HG03139 (cell line): ENCODE results near the gene MINDY1.

Source experiments
- ATAC-seq: cut with Tn5 transposase; IDR thresholded peaks from one replicate; pipeline ENCODE4 v1.9.1; 2021; ENCODE audit not compliant: unreplicated experiment

The MINDY1 gene, protein sequence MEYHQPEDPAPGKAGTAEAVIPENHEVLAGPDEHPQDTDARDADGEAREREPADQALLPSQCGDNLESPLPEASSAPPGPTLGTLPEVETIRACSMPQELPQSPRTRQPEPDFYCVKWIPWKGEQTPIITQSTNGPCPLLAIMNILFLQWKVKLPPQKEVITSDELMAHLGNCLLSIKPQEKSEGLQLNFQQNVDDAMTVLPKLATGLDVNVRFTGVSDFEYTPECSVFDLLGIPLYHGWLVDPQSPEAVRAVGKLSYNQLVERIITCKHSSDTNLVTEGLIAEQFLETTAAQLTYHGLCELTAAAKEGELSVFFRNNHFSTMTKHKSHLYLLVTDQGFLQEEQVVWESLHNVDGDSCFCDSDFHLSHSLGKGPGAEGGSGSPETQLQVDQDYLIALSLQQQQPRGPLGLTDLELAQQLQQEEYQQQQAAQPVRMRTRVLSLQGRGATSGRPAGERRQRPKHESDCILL

GRCh38 chr1:151006327-151007052, at the start of gene MINDY1:
Gene MINDY1 (minus strand): TSS chr1:151006902. CDS start chr1:151002617, 4,285 bp downstream.
- ATAC-seq, result no peak

GRCh38 chr1:151056149-151056548, 49.4 kb upstream of the MINDY1 start:
- ATAC-seq, result no peak

DNA sequence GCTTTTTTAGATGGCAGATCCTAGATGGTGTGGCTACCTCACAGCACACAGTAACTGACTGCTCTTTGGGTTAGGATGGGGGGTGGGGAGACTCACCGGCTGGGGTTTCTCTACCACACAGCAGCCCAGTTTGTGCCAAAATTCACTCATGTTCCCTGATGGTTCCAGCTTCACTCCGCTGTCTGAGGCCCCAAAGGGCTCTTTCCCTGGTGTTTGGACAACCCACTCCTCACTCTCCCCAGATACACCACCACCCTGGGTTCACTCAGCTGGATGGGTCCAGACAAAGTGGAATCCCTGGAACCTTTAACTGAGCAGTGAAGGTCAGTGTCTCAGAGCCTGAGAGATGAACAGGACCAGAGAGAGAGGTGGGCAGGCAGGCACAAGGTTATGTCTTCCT, 48.9 kb upstream of the MINDY1 start:
- no peak for ATAC-seq

DNA sequence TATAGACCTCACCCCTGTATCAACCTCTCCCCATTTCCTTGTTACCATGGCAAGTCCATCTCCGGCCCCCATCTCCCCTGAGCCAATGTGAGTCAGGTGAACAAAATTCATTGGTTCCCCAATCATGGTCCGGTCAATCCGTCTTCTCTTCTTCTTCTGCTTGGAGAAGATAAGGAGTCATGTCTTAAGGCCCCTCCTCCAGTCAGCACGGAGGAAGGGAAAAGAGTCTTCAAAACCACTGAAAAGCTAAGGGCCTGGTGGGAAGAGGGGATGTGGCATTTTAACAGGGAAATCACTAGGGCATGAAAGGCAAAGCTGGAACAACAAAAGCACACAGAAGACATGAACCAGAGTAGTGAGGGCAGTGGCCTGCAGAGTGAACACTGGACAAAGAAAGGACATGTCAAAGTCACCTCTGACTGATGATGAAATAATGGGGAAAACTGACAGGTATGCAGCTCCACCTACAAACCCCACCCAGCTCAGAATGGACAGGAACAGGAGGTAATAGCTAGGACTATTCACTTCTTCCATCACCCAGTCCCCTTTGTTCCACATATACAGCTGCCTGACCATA, 48.4 kb upstream of the MINDY1 start:
- no peak for ATAC-seq

DNA sequence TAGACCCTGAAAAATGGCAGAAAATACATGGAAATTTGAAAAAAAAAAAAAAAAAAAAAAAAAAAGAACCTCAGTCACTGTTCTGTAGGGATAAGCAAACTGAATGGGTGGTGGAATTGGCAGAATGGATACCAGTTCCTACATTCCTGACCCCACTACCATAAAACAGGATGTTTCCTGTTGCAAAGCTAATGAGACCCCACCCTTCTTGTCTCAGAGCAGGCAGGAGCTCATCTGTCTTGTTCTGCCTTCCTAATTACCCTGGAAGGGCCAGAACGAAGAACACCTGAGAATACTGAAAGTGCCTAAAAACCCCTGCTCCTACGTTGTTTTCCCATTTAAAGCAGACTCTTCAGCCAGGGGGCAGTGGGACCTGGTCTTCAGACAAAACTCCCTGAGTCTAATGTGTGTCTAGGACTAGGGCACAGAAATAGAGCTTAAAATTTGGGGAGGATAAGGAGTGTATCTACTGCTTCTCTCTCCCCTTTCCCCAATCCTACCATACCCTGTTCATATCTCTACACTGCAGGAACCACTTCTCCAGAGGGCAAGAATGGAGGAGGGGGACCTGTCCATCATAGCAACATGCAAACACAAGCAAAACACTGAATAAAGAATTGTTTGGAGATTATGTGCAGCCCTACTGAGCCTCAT, 44.8 kb upstream of the MINDY1 start:
- ATAC-seq, result no peak

GRCh38 chr1:151050051-151050688, 43.5 kb upstream of the MINDY1 start:
- ATAC-seq, result no peak

- no peak for ATAC-seq
Observed at GRCh38 chr1:151049458-151049857, 42.8 kb upstream of the MINDY1 start.

- no peak for ATAC-seq
Observed at GRCh38 chr1:151048645-151049032, 41.9 kb upstream of the MINDY1 start.

DNA sequence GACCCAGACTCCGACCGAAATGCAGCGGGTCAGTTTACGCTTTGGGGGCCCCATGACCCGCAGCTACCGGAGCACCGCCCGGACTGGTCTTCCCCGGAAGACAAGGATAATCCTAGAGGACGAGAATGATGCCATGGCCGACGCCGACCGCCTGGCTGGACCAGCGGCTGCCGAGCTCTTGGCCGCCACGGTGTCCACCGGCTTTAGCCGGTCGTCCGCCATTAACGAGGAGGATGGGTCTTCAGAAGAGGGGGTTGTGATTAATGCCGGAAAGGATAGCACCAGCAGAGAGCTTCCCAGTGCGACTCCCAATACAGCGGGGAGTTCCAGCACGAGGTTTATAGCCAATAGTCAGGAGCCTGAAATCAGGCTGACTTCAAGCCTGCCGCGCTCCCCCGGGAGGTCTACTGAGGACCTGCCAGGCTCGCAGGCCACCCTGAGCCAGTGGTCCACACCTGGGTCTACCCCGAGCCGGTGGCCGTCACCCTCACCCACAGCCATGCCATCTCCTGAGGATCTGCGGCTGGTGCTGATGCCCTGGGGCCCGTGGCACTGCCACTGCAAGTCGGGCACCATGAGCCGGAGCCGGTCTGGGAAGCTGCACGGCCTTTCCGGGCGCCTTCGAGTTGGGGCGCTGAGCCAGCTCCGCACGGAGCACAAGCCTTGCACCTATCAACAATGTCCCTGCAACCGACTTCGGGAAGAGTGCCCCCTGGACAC, 41.4 kb upstream of the MINDY1 start:
- no peak for ATAC-seq

DNA sequence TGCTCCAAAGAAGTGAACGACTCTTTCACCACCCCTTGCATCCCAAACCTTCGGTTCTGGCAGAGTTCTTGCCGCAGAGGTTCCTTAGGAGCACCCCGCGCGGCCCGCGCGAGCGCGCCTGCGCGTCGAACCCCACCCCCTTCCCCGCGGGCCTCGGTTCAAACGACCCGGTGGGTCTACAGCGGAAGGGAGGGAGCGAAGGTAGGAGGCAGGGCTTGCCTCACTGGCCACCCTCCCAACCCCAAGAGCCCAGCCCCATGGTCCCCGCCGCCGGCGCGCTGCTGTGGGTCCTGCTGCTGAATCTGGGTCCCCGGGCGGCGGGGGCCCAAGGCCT, 40.9 kb upstream of the MINDY1 start, which contains the start of gene C1orf56:
Gene C1orf56 (plus strand): TSS at position 161 of the 334 bp plus-strand sequence. CDS start 97 bp downstream, at position 258.
- ATAC-seq, result no peak

GRCh38 chr1:151043163-151043562, 36.5 kb upstream of the MINDY1 start:
- ATAC-seq, result no peak

DNA sequence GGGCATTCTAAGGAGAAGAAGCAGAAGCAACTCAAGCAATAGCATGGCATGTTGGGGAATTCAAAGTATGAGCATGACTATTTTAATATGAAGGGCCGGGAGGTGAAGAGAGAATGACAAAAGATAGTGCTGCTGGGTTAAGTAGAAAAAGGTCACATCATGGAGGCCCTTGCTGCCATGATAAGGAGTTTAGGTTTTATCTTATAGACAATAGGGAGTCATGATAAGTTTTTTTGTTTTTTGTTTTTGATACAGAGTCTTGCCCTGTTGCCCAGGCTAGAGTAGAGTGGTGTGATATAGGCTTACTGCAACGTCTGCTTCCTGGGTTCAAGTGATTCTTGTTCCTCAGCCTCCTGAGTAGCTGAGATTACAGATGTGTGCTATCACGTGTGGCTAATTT, 32.8 kb upstream of the MINDY1 start:
- no peak for ATAC-seq

- ATAC-seq, result no peak
Observed at GRCh38 chr1:151037032-151037431, 30.3 kb upstream of the MINDY1 start.

- ATAC-seq, result no peak
Observed at GRCh38 chr1:151036356-151036755, 29.7 kb upstream of the MINDY1 start, which contains the start of gene BNIPL. Gene BNIPL (plus strand): TSS chr1:151036586. CDS start chr1:151036726, 140 bp downstream.

- no peak for ATAC-seq
Observed at GRCh38 chr1:151035167-151035566, 28.5 kb upstream of the MINDY1 start.

DNA sequence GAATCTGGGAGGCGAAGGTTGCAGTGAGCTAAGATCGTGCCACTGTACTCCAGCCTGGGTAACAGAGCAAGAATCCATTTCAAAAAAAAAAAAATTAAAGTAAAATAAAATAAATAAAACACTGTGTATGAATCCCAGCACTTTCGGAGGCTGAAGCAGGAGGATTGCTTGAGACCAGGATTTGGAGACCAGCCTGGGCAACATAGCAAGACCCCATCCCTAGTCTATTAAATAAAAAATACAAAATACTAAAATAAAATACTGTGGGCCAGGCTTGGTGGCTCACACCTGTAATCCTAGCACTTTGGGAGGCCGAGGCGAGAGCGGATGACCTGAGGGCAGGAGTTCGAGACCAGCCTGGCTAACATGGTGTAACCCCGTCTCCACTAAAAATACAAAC, 25.5 kb upstream of the MINDY1 start:
- ATAC-seq, result no peak

DNA sequence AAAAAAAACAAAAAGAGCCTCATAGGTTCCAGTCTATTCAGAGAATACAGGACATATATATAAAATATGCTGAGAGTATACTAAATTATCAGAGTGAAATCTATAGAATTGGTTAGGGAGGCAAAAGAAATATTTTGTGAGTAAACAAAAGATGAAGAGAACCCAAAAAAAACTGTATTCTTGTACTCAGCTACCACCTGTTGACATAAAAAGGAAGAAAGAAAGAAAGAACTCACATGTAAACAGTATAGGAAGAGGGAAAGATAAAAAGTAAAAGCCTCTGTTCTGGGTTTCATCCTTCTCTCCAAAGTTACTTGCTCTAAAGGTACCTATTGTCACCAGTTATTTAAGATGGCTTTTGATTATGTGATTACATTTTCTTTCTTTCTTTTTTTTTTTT, 19.8 kb upstream of the MINDY1 start:
- ATAC-seq, result no peak

DNA sequence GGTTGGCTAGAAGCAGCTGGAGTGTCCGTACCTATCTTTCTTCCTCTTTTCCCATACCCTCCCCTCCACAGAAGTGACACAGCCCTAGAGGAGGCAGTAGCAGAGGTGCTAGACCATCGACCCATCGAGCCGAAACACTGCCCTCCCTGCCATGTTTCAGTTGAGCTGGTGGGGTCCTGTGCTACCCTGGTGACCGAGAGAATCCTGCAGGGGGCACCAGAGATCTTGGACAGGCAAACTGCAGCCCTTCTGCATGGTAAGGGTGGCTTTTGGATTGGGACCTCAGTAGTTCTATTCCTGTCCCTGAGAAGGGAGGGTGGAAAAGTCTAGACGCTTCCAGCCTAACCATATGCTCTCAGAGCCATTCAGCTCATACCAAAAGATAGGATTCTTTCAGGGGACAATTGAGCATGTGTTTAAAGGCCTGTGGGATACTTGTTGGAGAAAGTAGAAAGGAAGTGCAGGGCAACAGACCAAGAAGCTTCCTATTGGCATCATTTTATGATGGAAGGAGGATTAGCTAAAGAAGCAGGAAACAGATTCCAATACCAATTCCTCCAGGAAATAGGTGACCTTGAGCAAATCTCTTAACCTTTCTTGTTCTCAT, 17.9 kb upstream of the MINDY1 start:
- no peak for ATAC-seq

DNA sequence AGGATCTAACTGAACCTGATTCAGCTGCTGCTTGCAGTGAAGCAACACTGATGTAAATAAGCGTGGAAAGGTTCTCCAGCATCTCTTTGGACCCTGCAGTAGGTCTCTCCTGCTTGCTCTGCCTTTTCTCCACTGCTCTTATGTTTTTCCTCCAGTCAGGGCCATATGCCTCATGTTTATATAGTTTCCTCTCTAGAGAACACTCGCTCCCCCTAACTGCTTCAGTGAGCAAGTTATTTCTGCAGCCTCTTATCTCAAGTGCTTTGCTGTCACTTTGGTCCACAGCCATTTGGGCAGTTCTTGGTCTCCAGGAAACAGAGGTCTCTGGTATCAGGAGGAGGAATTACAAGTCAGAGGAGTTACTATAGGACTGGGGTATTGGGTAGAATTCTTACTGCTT, 6.8 kb upstream of the MINDY1 start:
- no peak for ATAC-seq
